Gastroesophageal sphincter (tissue), 4 donors: ENCODE results near the gene FGF5. TPM values are rescaled to one million over a fixed set of nuclear protein-coding genes. Genes with fewer than 3 reads are reported as not detected.
A peak's percentile ranks its signal among the peaks of the same experiment; 100 is the strongest.

ENCODE experiments used
- ATAC-seq: fragments of 150-250 bp; one replicate; pipeline ENCODE4 v1.9.1; 2016; ENCODE audit warnings: mild to moderate bottlenecking, moderate library complexity
- H3K27ac ChIP-seq, 4 donors: fragments of 200-600 bp; sonication (generic) in 3 of 4; 1 replicate in 3 of 4; 2 replicates in 1 of 4; pipeline ENCODE4 v1.5.1; 2016 to 2019
- H3K27me3 ChIP-seq: fragments of 200-600 bp; sonication (generic); one replicate; pipeline ENCODE4 v1.5.1; 2019
- H3K36me3 ChIP-seq, 2 donors: fragments of 200-600 bp; sonication (generic); one replicate each; pipeline ENCODE4 v1.5.1; 2019; ENCODE audit warnings: control low read depth in 1 of 2
- H3K4me1 ChIP-seq, 3 donors: fragments of 200-600 bp; sonication (generic); 1 replicate in 2 of 3; 2 replicates in 1 of 3; pipeline ENCODE4 v1.5.1; 2016 to 2019; ENCODE audit warnings: control low read depth in 2 of 3
- H3K4me3 ChIP-seq, 2 donors: fragments of 200-600 bp; sonication (generic); one replicate each; pipeline ENCODE4 v1.5.1; 2019; ENCODE audit warnings: mild to moderate bottlenecking in 1 of 2, moderate library complexity in 1 of 2
- H3K9me3 ChIP-seq, 3 donors: fragments of 200-600 bp; sonication (generic); one replicate each; pipeline ENCODE4 v1.5.1; 2017 to 2019; ENCODE audit warnings: control low read depth in 2 of 3
- EP300 ChIP-seq: sonication (generic); formaldehyde crosslinking; IDR thresholded peaks from one replicate; pipeline ENCODE4 v1.6.1; 2017; ENCODE audit warnings: antibody characterized with exemption, mild to moderate bottlenecking
- POLR2A ChIP-seq, 2 donors: fragments of 450-650 bp; IDR thresholded peaks; one replicate each; pipeline ENCODE4 v1.6.1; 2017; ENCODE audit warnings: antibody characterized with exemption in 2 of 2, mild to moderate bottlenecking in 2 of 2, moderate library complexity in 1 of 2
- POLR2AphosphoS5 ChIP-seq: sonication (generic); formaldehyde crosslinking; IDR thresholded peaks from one replicate; pipeline ENCODE4 v1.6.1; 2017; ENCODE audit warnings: antibody characterized with exemption
- WGBS, 2 donors: methylation state at CpG; one replicate each; pipeline ENCODE4 v1.1.5; 2018; ENCODE audit warnings: low coverage in 1 of 2; 5-methylcytosine and 5-hydroxymethylcytosine counted together
- total RNA-seq, 4 donors: library from RNA; depleted of rRNA; stranded (reverse); fragments of >200 nt; gene quantifications; one replicate each; pipeline ENCODE4 v1.1.0, GENCODE V29; 2016
- TF ChIP-seq, protein P1 (sequence below), 4 experiments: fragments of 200-600 bp in 2 of 4; fragments of 450-650 bp in 2 of 4; sonication (generic) in 1 of 4; IDR thresholded peaks; one replicate each; pipeline ENCODE4 v1.5.1; 2017 to 2019; ENCODE audit warnings: antibody characterized with exemption in 4 of 4, mild to moderate bottlenecking in 2 of 4, moderate library complexity in 2 of 4

FGF5 gene
- total RNA-seq, 4 donors from 2014 or later = 1.2 to 2.4 (median 2.0) TPM

DNA sequence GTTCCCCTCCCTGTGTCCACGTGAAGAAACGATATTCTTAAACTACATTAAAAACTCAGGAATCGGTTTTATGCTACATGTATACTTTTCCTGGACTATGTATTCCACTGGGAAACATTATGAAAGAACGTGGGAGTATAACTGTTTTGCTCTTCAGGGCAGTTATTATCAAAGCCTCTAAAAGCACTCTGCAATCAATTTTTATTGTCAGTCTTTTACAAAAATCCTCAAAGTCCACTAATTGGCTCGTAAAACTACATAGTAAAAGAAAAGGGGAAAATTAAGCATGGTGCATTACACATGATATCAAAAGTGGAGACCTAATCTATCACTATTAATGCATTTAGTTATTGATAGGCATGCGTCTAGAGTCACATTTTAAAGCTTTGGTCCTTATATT, 57.7 kb downstream of the FGF5 start:
- Histone ChIP-seq H3K4me1 (peaks cover 2 to 14% (median 6%) of the 10 kb centered on the region in 3 donors), H3K4me3 (no peak overlapping the region), H3K9me3 (no peaks in the 10 kb centered on the region), H3K27ac (no peak overlapping the region), H3K27me3 (no peaks in the 10 kb centered on the region), H3K36me3 (no peaks in the 10 kb centered on the region)
- no peak for ATAC-seq
- 77 to 79% methylated on average over 5 to 6 of the region's 6 CpGs for WGBS, 2 donors
- TF ChIP-seq EP300 (no peak), POLR2A (IDR thresholded peaks at IDR 0.05) (no peak), POLR2AphosphoS5 (no peak)
- TF ChIP-seq, protein P1, sequence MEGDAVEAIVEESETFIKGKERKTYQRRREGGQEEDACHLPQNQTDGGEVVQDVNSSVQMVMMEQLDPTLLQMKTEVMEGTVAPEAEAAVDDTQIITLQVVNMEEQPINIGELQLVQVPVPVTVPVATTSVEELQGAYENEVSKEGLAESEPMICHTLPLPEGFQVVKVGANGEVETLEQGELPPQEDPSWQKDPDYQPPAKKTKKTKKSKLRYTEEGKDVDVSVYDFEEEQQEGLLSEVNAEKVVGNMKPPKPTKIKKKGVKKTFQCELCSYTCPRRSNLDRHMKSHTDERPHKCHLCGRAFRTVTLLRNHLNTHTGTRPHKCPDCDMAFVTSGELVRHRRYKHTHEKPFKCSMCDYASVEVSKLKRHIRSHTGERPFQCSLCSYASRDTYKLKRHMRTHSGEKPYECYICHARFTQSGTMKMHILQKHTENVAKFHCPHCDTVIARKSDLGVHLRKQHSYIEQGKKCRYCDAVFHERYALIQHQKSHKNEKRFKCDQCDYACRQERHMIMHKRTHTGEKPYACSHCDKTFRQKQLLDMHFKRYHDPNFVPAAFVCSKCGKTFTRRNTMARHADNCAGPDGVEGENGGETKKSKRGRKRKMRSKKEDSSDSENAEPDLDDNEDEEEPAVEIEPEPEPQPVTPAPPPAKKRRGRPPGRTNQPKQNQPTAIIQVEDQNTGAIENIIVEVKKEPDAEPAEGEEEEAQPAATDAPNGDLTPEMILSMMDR (IDR thresholded peaks at IDR 0.05) = no peak

DNA sequence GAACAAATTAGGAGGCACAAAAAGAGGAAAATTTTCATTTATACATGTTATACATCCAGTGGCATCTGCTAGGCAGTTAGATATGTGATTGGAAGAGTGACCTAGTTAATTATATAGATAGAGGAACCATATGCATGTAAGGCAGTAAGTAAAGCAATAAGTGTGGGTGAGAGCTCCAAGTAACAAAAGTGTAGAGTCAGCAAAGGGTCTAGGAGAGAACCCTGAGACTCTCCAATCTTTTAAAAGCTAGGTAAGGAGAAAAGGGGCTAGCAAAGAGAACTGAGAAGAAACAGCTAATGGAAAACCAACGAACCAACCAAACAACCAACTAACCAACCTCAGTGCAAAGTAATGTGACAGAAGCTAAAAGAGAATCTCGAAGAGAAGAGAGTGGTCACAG, 65.2 kb downstream of the FGF5 start:
- peaks cover 0 to 31% (median 5%) of the 10 kb centered on the region in 3 donors for H3K4me1 ChIP-seq
- no peak for ATAC-seq
- H3K9me3 ChIP-seq = no peaks in the 10 kb centered on the region
- no peaks in the 10 kb centered on the region for H3K36me3 ChIP-seq
- 71 to 86% methylated on average over 1 to 2 of the region's 2 CpGs for WGBS, 2 donors
- TF ChIP-seq, protein P1 (IDR thresholded peaks at IDR 0.05) = no peak
- TF ChIP-seq EP300 (no peak), POLR2AphosphoS5 (no peak), POLR2A (IDR thresholded peaks at IDR 0.05) (no peak)
- no peak overlapping the region for H3K27ac ChIP-seq
- peaks cover 4% of the 10 kb centered on the region for H3K27me3 ChIP-seq
- no peak overlapping the region for H3K4me3 ChIP-seq

DNA sequence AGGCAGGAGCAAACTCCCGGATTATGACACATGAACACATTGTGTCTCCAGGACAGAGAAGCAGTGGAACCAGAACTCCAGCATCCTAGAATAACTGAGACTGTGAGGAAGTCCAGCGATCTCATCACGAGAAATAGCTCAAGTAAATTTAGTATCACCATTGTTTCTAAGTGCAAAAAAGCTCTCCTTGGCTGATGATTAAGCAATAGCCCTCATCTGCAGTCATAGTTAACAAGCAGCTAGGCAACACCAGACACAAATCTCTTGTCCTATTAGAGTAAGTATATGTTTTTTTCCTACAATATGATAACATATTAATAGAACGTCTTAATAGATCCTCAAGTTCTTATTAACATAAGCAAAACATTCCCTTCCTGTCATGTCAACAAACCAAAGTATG, 66.7 kb downstream of the FGF5 start:
- Histone ChIP-seq H3K27me3 (peaks cover 4% of the 10 kb centered on the region), H3K9me3 (no peaks in the 10 kb centered on the region), H3K27ac (peak overlapping the region in 3 of 4 donors; percentile 68 to 77 (median 69)), H3K36me3 (no peaks in the 10 kb centered on the region), H3K4me1 (peaks cover 0 to 31% (median 5%) of the 10 kb centered on the region in 3 donors), H3K4me3 (no peak overlapping the region)
- whole genome bisulfite sequencing, 2 donors = 11 to 17% methylated on average over 3 to 4 of the region's 4 CpGs
- TF ChIP-seq, protein P1 (IDR thresholded peaks at IDR 0.05) = no peak
- TF ChIP-seq EP300 (no peak), POLR2A (IDR thresholded peaks at IDR 0.05) (no peak), POLR2AphosphoS5 (no peak)
- ATAC-seq = no peak

DNA sequence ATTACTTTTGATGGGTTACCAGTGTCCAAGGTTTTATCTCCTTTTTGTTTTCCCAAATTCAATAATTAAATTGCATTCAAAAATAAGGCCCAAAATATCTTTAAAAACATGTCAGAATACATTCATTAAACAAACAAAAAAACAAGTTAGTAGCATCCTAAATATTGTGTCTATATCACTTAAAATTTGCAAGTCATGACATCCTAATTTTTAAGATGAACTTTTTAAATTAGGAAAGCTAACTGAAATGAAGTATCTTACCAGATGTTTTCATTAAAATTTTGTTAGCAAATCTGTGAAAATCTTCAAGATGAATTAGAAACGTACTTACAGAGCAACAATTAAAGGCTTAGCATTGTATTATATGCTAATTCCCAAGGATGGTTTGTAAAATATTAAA, 68.1 kb downstream of the FGF5 start:
- no peak for ATAC-seq
- Histone ChIP-seq H3K27me3 (peaks cover 4% of the 10 kb centered on the region), H3K9me3 (no peaks in the 10 kb centered on the region), H3K4me3 (no peak overlapping the region), H3K36me3 (no peaks in the 10 kb centered on the region), H3K27ac (peak overlapping the region in 1 of 4 donors; percentile 68), H3K4me1 (peaks cover 0 to 31% (median 5%) of the 10 kb centered on the region in 3 donors)
- no peak for TF ChIP-seq POLR2AphosphoS5
- TF ChIP-seq, protein P1 (IDR thresholded peaks at IDR 0.05) = no peak
- no peak for TF ChIP-seq EP300
- no peak for TF ChIP-seq POLR2A (IDR thresholded peaks at IDR 0.05)
- WGBS, 2 donors = 40 to 41% methylated on average over 1 of the region's 1 CpG

DNA sequence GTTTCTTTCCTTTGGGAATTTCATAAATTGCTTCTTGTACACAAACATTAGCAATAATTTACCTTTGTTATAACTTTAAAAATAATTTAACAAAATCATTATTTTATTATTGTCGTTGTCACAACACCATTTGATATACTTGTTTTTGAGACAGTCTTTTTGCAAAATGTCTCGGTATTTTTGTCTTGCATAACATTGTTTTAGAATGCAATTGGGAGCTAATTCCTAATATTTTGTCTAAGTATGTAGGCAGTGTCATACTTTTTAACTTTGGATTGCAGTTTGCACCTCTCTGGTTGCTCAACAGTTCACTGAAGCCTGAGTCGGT, 68.7 kb downstream of the FGF5 start:
- H3K27me3 ChIP-seq = peaks cover 4% of the 10 kb centered on the region
- peaks cover 0 to 31% (median 5%) of the 10 kb centered on the region in 3 donors for H3K4me1 ChIP-seq
- ATAC-seq = no peak
- H3K4me3 ChIP-seq = peak overlapping the region; percentile 65 to 67
- H3K9me3 ChIP-seq = no peaks in the 10 kb centered on the region
- no peaks in the 10 kb centered on the region for H3K36me3 ChIP-seq
- TF ChIP-seq, protein P1 (IDR thresholded peaks at IDR 0.05) = no peak
- TF ChIP-seq POLR2A (IDR thresholded peaks at IDR 0.05) (no peak), POLR2AphosphoS5 (no peak), EP300 (no peak)
- peak overlapping the region; percentile 24 to 65 (median 51) for H3K27ac ChIP-seq
- 12% methylated on average over 3 of the region's 3 CpGs for WGBS, 2 donors
